HG03064 (cell line): ENCODE results near the gene C22orf23.

Source experiments
- ATAC-seq: cut with Tn5 transposase; IDR thresholded peaks from one replicate; pipeline ENCODE4 v1.9.1; 2021; ENCODE audit warnings: low read depth; ENCODE audit not compliant: unreplicated experiment

Gene C22orf23

DNA sequence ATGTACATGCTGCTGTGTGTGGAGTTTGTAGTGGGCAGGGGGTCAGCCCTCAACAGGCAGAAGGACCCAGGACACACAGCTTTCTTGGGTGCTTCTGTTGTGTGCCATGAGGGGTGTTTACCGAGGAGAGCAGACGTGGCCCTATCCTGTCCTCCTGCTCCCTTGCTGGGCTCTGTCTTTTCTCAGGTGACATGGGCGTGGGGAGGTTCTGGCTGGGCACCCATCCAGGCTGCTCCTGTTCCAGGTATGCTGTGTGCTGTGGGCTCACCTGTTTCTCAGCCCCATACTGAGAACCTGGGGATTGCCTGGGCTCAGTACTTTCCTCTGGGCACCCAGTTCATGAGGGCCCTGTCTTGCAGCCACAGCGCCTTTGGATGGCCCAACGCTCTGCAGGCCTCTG, 24.0 kb downstream of the C22orf23 start:
- no peak for ATAC-seq

DNA sequence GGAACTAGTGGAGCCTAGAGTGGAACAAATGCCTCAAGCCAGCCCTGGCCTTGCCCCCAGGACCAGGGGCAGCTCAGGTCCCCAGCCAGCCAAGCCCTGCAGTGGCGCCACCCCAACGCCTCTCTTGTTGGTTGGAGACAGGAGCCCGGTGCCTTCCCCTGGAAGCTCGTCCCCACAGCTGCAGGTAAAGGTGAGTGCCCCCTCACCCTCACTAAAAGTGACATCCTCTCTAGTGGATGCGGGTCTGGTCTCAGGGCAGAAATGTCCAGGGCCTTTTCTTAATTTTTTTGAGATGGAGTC, 25.8 kb downstream of the C22orf23 start:
- ATAC-seq, result no peak

DNA sequence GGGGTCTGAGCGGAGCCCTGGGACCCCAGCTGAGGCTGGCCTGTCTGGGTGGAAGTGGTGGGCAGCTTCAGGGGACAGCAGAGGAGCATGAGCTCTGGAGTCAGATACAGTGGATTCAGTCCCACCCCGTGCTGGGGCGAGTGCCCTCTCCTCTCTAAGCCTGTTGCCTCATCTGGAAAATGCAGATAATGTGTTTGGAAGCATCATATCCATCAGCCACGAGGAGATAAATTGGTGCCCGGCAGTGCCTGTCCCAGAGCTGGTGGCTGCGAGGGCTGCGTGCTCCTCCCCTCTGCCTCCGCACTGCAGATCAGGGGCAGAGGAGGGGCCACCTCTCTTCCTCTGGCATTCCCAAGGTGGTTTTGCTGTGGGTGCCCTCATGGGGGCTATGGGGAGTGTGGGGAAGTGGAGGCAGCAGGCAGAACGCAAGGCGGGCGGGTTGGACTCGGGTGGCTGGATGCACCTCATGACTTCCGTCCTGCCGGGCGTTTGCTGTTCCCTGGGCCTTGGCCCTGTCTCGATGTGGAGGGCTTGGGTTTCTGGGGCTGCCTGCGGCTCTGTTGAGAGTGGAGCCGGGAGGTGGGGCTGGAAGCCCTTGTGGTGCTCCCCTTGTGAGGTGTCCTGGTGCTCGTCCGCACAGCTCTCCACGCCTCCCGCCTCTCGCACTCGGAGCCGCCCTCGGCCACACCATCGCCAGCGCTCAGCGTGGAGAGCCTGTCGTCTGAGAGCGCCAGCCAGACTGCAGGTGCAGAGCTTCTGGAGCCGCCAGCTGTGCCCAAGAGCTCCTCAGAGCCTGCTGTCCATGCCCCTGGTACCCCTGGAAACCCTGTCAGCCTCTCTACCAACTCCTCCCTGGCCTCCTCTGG, 26.4 kb downstream of the C22orf23 start:
- ATAC-seq, result no peak

DNA sequence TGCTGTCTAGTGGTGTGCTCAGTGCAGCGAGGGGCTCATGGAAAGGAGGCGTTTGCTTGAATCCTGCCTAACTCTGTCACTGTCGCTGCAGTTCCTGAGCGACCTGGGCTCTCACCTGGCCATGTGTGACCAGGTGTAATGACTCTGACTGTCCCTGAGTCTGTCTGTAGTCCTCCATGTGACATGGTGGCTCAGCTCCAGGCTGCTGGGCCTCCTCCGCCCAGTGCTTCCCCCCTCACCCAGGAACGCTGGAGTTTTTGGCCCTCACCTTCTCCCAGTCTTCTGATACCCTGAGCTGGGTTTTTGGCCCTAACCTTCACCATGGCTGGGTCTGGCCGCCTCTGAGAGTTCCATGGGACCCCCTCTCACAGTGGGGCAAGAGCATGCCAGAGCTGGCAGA, 27.0 kb downstream of the C22orf23 start:
- no peak for ATAC-seq

DNA sequence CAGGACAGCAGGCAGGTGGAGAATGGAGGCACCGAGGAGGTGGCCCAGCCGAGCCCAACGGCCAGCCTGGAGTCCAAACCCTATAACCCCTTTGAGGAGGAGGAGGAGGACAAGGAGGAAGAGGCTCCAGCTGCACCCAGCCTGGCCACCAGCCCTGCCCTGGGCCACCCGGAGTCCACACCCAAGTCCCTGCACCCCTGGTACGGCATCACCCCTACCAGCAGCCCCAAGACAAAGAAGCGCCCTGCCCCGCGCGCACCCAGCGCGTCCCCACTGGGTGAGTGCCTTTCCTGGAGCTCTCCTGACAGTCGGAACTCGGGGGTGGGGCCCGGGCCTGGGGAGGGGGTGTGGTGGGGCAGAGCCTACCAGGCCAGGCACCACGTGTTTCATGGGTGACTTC, 27.6 kb downstream of the C22orf23 start:
- no peak for ATAC-seq

DNA sequence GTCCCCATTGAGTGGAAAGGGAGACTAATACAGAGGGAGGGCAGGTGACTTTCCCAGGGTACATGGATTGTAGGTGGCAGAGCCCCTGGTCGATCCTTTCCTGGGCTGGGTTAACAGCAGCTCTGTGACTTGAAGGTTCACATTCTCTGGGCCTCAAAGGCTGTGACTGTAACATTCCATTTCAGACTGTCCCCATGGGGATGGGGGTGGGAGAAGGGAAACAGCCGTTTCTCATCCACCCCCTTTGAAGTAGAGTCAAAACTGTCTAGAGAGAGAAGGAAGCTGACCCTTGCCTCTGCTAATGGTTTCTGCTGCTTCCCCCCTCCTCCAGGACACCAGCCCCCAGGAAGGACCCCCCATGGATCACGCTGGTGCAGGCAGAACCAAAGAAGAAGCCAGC, 28.1 kb downstream of the C22orf23 start:
- no peak for ATAC-seq

DNA sequence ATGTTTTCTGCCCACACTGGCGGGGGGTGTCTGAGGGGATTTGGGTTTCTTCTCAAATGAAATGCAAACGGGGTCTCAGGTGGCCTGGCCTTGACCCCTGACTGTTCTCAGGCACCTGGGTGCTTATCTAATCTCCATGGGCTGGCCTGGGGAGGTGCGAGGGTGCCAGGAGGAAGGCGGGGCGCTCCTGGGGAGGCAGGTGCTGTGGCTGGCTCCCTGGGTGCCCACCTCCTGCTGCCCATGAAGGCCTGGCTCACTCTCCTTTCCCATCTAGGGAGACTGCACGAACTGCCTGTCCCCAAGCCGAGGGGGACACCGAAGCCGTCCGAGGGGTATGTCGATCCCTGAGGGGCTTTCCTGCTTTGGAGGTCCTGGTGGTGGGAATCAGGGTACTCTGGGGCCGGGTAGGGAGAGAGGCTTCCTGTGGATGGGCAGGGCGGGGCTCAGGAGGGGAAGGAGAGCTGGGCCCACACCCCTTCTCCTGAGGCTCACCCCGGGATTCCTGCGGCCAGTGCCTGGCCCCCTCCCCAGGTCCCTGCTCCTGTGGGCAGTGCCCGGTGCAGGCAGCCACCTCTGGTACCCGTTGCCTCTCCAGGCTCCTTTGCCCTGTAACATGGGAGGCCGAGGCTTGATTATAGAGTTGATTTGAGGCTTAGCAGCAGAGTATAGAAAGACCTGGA, 28.9 kb downstream of the C22orf23 start:
- no peak for ATAC-seq

DNA sequence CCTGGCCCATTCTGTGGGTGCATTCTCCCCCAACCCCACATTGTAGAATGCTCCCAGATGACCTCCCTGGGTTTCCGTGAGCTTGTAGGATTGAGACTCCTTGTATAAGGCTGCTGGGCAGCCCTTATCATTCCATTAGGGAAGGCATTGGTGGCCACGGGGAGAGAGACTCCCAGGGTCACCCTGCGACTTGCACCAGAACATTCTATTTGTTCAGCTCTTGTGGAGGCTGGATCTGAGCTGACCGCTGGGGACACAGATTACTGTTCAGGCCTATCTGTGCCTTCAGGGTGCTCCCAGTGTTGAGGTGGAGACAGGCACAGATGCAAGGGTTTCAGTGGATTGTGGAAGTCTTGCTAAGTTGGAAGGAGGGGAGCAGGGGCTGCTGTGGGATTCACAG, 29.5 kb downstream of the C22orf23 start:
- no peak for ATAC-seq

DNA sequence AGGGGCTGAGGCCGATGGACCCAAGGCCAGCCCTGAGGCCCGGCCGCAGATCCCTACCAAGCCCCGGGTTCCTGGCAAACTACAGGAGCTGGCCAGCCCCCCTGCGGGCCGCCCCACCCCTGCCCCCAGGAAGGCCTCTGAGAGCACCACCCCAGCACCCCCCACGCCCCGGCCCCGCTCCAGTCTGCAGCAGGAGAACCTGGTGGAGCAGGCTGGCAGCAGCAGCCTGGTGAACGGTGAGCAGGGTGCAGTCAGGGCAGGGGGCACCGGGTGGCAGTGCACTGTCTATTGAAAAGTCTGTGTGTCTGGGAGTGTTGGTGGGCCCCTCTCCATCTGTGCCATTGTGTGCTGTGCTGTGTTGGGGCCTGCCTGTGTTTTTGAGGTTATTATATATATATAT, 31.2 kb downstream of the C22orf23 start:
- no peak for ATAC-seq

DNA sequence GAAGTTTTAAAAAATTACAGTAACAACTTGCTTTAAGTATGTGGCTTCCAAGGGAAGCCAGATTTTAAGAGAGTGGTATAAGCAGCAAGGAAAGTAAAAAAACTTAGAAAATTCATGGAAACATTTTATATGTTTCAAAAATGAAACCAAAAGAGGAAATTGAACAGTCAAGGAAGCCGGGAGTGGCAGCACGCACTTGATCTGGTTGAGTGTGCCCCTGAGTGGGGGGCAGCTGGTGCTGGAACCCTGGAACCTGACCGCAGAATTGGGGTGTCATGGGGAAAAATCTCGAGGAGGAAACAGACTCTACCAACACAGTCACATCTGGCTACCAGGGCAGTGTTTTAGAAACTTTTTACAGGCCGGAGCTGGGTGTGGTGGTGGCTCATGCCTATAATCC, 33.3 kb downstream of the C22orf23 start:
- ATAC-seq, result no peak

DNA sequence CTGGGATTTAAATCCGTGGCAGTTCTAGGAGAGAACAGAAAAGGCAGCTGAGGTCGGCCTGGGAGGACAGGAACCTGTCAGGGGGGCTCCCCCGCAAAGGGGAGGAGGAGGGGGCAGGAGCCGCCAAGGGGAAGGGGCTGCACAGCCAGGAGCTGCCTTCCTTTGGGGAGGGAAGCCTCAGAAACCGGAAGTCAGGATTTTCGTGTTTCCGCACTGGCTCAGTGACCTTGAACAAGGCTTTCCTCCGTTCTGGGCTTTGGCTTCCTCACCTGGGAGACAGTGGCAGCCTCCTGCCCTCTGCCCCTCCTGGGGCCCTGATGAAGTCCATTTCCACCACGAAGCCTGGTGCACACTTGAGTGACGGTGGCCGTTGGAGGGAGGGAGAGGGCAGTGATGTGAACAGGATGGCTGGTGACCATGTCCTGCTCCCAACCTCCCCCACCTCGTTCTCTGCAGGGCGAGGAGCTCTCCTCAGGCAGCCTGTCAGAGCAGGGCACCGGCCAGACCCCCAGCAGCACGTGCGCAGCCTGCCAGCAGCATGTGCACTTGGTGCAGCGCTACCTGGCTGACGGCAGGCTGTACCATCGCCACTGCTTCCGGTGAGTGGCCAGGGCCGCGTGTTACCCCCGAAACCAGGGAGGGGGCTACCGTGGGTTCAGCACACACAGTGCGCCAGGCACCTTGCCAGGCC, 34.7 kb downstream of the C22orf23 start:
- no peak for ATAC-seq

DNA sequence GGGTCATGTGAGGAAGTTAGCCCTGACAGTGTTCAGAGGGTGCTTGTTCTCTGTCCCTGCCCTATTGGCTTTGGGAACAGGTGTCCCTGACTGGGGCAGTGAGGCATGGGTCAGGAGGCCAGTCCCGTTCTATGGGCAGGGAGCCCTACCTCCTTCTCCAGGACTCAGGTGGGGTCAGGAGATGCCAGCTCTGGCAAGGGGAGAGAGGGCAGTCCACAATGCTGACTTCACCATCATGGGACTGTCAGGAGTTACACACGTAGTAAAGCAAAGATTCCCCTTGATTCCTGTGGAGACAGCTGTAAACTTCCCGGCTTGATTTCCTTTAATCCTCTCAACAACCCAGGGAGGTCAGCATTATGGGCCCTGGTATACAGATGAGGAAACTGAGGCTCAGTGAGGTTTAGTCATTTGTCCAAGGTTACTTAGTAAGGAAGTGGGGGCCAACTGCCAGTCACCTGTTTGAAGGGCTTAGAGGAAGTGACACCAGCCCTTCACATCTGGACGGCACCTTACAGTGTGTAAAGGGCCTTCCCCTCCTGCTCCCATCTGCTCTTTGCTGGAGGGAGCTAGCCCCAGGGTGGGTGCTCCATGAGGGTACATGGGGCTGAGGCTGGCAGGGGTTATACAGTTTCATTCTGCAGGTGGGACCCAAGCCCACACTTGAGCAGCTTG, 35.4 kb downstream of the C22orf23 start:
- no peak for ATAC-seq

DNA sequence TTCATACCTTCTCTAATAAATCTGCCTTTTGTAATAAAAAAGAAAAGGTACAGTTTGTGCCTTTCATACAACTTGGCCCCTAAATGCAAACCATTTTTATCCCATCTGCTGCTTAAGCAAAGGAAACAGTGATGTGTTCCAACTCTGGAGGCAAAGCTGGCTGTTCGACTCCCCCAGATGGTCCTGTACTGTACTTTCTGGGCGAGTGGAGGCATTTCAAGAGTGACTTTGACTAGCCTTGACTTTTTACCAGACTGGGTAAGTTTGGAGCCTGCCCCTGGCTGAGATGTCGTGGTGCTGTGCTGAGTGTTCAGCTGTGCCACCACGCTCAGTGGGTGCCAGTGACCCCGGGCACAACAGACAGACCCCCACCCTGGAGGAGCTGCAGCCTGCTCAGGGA, 37.1 kb downstream of the C22orf23 start:
- no peak for ATAC-seq

DNA sequence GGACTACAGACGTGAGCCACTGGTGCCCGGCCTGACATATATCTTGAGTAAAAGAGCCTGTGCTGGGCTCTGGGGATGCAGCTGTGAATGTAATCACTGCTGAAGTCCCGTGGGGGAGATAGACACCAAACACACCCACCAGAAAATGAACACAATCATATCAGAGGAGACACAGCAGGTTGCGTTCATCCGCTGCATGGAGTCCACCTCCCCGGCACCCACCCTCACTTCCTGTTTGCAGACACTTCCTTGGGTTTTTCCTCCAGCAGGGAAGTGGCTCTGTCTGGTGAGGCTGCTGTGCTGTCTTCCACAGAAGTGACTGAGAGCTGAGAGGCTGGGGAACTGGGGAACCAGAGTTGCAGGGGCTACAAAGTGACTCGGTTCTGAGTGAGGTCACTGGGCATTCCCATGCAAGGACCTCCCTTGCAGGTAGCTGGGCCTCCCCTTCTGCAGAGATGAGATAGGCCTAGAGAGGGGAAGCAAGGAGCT, 40.1 kb downstream of the C22orf23 start:
- ATAC-seq, result no peak

DNA sequence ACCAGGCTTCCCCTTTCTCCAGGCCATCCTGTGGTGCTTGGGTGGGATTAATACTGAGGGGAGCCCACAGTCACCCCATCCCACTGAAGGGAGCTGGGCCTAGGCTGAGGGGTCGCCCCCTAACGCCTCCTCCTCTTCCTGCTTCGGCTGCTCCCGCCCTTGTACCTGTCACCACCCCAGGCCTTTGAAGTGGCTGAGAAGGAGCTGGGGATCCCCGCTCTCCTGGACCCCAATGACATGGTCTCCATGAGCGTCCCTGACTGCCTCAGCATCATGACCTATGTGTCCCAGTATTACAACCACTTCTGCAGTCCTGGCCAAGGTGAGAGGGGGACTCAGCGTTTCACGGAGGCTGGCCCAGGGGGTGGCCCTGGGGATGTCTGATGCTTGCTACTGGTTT, 41.2 kb downstream of the C22orf23 start:
- no peak for ATAC-seq

DNA sequence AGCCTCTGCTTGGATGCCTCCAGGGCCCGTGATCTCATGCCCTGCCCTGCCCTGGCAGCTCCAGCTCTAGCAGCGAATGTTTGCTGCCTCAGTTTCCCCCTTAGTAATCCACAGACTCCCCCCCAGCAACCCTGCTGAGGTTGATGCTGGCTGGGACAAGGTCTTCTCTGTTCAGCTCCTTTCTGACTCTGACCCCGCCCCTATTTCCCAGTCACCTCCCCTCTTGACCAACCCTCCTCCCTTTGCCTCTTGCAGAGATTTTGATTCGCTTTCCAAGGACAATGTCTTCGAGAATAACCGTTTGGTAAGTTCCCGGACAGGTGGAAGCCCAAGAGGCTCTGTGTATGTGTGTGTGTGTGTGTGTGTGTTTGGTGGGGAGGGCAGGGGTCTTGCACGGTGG, 41.7 kb downstream of the C22orf23 start:
- no peak for ATAC-seq

DNA sequence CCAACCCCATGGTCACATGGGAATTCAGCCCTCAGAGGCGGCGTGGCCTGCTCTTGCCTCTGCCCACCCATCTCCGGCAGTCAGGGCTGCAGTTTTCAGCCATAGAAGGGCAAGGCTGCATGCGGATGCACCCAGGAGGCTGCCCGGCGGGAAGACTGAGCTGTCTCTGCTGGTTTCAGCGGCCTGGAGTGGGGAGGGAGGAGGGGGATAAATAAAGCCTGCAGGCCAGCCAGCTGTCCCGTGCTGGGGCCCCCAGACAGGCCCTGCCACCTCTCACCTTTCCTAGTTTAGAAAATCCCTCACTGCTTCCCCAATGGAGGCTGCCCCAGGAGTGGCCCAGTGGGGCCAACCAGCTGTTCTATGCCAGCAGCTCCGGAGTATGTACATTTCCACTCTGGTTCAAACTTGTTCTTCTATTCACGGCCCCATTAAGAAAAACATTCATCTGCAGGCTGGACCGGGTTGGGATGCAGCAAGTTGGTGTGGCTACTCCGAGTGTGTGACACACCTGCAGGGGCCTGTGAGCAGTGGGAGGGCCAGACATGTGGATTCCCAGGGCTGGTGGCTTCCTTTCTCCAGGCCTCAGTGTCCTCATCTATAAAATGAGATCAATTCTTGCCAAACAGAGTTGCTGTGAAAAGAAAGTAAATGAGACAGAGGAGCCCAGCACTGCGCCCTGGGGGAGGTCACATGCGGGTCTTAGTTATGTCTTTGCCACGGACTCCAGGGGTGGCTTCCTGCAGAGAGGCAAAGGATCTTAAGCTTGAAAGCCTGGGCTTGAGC, 42.3 kb downstream of the C22orf23 start:
- ATAC-seq, result no peak

DNA sequence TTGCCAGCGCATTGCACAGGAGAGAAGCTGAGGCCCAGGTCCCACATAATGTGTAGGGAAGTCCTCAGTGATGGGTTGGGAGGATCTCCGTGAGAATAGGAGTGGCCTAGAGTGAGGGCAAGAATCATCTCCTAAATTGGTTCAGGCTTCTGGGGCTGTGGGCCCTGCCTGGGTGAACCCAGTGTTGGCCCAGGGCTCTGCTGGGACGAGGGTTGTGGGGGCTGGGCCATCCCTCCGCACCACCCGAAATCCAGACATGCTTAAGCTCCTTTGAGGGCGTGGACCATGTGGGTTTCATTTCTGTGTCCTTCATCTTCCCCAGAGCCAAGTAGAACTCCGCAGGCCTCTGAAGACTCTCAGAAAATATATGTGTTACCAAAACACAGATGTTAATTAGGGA, 43.6 kb downstream of the C22orf23 start:
- no peak for ATAC-seq

DNA sequence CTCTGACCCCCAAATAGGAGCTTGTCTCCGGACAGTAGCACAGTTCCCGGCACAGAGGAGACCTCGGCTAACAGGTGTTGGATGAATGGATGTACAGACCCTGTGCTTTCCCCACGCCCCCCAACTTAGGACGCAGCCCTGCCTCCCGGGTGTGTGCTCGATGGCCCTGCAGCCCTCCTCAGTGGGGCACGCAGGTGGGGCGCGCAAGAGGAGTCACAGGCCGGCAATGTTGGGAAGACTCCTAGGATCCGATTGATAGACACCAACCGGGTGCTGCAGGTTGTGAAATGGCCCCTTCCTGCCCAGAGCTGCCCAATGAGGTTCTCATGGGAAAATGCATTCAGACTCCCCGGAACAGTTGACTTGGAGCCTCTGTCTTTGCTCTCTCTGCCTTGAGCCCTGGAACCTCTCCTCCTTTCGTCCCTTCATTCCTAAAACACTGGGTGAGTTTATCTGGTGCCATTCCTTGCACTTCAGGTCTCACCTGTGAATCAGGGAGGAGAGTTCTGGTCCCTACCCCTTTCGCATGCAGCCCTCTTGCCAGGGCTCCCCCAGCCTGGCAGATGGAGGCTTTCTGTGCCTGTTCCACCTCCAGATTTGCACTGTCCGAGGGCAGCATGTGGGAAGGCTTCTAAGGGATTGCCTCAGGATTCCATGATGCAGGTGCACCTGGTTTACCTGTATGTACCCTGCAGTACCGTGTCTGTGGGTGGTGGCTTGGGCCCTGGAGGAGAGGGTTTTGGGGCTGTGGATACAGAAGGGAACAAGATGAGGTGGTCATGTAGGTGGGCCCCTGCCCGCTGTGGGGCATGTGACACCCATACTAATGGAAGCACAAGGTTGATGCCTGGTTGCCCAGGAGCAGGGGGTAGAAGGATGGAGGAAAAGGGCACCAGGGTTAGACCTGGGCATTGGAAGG, 46.1 kb downstream of the C22orf23 start:
- peak; percentile 11 for ATAC-seq
